Measurements from ENCODE around the gene DOCK1.

The DOCK1 gene

DNA sequence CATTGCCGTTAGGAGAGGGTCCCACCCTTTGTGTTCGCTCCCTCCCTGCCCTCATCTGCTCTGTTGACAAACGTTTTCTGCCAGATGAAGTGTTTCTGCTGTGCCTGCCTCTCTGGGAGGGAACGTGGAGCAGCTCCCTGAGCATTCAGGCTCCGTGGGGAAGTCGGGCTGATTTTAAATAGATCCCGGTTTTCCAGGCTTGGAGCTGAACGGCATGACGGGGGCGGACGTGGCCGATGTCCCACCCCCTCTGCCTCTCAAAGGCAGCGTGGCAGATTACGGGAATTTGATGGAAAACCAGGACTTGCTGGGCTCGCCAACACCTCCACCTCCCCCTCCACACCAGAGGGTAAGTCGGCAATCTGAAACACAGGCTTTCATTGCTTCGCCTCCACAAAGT, 542.0 kb downstream of the DOCK1 start:
- DNase-seq: no peak

DNA sequence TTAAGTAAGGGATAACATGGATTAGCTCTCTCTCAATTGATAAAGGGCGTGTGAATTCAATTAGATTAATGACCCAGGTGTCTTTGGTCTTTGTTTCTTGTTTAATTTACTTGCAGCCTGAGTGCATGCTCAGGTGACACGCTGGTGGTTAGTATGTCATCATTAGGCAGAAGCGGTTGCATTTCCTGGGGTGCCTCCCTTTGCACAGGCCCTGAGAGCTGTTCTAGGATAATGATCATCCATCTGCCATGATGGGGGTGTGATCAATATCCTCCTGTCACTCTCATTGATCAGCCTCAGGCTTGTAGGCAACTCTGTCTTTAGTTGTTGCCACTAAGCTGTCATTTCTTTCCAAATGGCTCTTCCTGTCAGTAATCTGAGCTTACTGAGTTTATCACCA, 544.3 kb downstream of the DOCK1 start:
- no peak for DNase-seq

DNA sequence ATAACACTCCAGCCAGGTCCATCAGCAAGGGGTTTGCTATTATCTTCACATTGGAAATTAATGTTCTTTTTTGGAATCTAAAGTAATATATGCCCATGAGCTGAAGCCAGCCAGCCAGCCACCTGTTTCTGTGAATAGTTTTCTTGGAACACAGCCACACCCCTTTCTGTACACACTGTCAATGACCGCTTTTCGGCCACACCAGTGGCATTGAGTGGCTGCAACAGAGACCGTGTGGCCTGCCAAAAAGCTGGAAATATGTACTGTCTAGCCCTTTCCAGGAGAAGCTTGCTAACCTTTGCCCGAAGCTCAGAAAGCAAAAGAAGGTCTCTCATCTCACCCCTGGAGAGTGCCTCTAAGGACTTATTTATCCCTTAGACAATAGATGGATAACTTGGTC, 545.4 kb downstream of the DOCK1 start:
- no peak for DNase-seq

DNA sequence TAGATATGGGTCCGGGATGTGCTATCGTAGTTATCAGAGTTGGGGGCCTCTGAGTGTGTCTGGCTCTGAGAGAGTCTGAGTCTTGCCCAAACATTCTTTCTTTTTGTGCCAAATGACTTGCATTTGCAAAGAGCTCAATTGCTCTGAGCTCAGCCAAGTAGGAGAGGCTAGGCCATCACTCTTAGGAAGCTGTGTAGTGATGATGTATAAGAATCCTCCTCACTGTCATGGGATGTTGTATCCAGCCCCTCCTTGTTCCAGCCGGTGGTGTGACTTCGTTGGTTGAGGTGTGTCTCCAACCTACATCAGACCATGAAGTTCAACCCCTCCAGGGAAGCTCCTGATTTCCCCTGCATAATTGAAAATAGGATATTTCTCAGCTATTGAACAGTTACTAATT, 546.4 kb downstream of the DOCK1 start:
- no peak for DNase-seq

DNA sequence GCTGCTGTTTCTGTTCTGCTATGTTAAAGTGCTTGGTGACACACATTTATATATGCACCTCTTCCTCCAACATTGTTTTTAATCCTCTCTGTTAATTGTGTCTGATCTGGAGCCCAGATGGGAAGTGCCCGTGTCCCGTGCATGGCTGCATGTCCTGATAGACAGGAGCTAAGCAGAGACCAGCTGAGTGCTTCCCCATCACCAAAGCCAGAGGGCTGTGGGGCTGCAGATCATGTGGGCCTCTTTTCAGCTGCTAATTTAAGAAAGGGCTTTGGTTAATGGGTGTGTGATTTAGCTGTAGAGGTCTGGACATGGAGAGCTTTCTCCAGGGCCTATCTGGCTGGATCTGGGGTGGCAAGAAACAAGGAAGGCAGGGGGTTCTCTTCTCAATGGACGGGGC, 547.3 kb downstream of the DOCK1 start:
- DNase-seq: no peak

DNA sequence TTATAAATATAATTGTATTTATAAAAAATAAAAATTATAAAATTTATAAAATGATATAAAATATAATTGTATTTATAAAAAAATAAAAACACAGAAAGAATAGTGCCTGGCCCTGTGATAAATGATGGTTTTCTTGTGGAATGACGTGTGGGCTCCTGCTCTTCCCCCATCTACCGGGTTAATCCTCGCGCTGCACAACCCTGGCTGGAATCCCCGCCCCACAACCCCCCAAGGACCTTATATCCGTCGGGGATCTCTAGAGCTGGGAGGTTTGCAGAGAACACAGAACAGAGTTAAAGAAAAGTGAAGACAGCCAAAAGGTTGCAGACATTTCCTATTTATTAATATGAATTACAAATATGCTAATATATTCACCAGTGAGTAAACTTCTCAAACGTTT, 548.5 kb downstream of the DOCK1 start:
- DNase-seq: no peak

DNA sequence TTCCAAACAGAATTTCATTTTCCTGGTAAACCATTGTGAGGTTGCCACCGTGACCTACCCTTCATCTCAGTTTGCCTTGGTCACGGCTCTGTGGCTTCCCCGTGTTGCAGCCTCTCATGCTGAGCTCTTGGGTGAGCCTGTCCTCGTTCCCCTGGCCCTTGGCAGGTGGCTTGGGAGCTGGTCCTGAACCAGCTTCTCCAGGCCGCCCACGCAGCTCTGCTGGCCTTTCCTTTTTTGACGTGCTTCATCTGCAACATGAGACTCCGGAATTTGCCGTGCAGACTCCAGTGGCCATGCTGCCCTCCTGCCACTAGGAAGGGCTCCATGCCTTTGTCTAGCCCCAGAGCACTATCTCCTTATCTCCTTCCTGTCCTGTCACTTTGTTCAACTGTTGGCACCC, 550.9 kb downstream of the DOCK1 start:
- no peak for DNase-seq

DNA sequence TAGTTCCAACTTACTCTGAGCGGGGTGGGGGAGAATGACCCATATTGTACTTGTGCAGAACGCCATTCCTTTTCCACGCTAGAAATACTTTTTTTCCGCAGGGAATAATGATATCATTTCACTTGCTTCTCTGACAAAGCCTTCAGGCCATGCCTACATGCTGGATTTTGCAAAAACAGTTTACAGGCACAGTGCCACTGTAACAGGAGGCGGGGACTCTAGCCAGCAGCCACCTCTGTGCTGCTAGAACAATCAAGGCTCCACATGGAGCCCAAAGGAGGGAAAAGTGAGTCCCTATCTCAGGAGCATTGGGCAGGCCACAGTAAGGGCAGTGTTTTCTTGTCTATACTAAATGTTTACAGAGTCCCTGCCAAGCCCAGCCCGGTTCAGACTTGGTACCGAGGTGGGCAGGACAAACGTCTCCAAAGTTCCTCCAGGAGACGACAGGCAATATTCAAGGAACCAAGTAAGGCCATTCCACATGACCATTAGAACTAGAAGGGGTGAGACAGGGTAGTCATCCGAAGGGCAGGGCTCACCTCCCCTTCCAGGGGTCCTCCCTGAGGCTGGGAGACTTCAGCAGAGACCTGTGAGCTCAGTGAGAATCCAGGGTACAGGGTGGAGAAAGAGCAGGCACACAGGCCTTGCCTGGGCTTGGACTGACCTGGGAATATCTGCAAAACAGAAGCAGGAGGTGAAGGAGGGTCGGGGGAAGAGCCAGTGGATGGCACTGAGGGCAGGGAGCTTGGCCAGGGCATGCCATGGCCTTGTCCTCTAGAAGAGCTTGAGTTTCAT, 553.0 kb downstream of the DOCK1 start:
- no peak for DNase-seq

DNA sequence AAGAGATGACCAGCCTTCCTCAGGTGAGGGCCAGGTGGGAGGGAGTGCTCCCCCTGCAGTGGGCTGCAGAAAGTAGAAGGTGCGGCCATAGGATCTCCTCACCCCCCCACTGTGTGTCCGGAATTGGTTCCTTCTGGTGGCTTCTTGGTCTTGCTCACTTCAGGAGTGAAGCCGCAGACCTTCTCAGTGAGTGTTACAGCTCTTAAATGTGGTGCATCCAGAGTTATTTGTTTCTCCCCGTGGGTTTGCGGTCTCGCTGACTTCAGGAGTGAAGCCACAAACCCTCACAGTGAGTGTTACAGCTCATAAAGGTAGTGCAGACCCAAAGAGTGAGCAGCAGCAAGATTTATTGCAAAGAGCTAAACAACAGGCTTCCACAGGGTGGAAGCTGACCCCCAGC, 553.6 kb downstream of the DOCK1 start:
- no peak for DNase-seq

DNA sequence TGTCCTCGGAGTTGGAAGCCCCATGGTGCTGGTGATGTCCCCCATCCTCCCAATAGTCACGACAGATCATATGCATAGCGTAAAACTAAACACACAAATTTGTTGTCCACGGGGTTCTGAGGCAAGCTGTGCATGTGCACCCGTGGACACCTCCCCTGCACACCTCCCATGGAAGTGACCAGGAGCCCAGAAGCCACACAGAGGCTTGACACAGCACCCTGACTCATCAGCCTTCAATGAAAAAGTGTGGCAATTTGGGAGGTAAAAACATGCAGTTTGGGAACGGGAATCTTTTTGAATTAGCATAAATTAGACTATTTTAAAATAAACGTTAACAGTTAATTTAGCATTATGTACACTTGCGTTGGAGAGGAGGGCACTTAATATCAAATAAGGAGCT, 554.7 kb downstream of the DOCK1 start:
- no peak for DNase-seq

DNA sequence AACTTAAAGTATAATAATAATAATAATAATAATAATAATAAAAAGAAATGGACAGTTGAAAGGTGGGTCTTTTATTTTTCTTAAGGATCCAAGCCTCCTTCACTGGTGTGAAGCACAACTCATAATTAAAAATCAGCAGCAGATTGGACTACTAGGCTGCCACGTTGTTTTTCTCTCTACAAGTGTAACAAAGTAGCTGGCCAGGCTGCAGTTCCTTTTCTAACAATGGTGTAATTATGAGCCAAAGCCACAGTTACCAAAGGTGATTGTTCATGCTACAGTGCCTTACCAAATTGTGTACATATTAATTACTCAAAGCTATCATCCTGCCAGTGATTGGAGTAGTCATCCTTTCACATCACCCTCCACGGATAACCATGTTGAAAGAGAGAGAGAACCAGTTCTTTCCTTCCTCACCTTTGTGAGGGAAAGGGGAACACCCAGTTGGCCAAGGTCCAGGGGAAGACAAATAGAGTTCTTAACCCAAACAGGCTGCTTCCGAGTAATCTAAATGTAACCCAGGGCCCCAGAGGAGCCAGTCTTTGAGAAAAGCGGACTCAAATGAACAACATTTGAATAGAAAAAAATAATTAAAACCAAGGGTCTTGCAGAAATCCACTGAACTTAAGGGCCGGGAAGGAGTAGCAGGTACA, 557.5 kb downstream of the DOCK1 start:
- no peak for DNase-seq

DNA sequence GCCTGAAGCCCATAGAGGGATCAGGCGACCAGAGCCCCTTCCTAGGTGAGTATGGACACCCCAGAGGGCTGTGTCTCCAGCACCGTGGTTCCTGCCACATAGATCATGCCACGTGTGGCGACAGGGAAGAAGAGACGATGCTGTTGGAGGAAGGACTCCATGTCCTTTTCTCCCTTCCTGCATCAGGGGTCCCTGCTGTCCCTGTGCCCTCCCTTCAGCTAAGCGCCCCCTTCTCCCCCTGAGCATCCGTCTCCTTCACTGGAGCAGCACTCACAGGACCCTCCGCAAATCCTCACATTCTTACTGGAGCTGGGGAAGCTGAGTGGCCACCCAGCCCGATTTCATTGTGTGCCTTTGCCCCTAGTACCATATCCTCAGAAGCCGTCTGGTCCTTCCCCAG, 558.3 kb downstream of the DOCK1 start:
- no peak for DNase-seq

DNA sequence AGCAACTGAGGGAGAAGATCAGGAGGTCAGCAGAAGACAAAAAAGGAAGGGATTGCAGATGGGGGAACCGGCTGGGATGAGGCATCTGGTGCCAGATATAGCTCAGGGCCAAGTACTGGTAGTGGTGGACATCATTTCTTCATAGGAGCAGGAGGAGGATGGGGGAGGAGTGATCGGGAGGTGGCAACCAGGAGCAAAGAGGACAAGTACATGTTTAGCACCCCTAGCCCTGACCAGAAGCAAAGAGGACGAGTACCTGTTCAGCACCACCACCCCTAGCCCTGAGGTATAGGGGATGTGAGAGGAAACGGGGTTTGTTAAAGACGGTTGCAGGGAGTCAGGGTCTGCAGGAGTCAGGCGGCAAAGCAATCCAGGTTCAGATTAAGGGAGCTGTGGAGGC, 559.3 kb downstream of the DOCK1 start:
- no peak for DNase-seq

DNA sequence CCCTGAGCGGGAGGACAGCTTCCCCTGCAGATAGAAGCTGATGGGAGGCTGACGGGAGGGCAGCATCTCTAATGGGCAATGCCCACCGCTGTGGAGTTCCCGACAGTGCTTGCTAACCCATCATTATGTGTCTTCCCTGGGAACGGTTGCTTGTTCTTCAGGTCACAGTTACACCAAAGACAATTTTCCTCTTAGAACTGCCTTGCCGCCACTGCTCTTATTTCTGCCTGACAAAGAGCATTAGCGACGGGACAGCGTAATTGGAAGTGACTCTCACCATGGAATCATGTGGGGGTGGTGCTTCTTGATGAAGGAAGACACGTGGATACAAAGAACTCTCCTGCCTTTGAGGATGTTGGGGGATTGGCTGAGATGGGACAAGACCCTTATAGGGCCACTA, 562.6 kb downstream of the DOCK1 start:
- DNase-seq: no peak

DNA sequence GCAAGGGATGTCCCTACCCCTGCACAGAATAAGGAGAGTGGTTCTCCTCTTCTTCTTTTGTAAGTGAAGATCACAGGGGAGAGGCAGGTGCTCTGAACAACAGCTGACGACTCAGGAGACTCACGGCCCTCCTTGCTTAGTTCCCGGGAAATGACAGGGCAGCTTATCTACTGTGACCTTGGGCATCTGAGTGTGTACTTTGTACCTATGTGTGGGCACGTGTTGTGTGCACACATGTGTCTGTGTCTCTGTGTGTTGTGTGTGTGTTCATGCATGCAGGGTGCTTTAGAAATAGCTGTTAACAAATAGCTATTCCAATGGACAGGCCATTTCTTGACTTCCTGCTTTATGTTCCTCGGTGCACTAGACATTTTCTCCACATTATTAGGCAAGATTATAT, 563.4 kb downstream of the DOCK1 start:
- no peak for DNase-seq

DNA sequence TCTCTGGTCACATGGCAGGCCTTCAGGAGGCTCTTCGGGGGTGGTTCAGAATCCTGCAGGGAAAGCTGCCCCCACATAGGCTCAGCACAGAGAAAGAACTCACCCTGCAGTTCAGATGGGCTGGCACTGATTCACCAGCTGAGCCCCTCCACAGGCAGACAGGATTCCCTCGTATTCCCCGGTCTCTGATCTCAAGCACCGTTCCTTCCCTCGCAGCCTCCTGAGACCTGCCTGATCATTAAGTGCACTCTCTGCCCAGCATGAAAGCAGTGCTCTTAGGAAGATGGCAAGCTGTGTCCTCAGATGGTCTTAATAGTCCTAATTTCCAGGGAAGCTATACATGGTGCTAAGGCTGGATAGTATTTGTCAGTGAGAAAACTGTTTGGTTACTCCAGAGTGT, 565.7 kb downstream of the DOCK1 start:
- no peak for DNase-seq

DNA sequence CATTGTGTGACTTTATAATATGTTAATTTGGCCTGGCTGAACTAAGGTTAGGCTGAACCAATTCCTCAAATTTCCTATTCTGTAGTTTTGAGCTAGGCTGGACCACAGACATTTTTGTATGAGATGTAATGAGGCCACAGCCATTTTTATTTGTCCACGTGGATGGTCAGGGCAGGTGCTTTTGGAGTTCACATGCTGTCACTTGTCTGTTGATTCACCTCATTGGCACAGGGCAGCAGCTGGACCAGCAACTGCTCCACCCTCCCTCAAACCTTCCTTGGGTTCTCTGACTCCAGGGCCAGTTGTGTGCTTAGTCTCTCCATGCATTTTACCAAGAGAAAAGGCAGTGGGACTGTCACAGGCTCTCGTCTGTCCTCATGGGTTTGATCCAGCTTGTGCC, 567.7 kb downstream of the DOCK1 start:
- DNase-seq: no peak

DNA sequence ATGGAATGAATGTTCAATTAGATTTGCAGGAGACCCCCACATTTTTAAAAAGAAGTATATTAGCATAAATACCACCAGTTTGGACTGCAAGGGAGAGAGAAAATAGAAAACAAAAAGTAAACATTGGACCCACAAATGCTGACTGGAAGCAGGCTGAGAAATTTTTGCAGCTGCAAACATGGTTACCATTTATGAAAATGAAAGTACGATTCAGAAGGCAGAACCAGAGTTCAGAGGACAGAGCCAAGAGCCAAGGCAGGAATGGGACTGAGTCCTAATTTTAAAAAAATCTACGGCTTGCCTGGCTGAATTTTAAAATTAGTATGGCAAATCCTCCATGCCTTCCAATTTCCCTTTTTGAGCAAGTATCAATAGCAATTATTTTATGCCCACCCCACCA, 569.3 kb downstream of the DOCK1 start:
- no peak for DNase-seq

DNA sequence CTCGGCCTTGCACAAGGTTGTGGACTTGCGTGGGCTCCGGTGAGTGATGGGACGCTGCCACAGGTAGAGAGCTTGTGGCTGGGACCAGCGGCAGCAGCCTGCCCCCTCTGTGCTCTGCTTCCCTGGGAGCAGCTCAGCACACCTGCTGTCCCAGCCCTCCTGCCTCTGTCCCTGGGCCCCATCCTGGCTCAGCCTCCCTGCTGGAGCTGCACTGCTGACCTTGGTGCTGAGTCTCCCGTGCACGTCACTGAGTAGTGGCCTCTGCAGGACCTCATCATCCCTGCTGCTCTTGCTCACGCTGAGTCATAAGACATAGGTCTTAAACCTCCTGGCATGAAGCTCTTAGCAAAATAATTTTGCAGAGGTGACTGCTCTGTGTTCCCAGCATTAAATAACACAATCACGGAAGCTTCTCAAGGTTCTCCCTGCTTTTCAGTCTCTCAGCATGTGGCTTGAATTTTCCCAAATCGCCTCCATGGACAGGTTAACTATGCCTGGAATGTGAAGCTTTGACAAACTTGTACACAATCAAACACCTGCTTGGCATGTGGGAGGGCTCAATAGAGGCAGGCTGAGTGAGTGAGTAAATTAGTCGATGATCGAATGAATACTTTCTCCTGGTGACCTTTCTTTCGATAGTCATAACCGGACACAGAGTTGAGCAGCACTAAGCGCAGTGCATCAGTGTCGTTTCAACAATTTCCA, 580.1 kb downstream of the DOCK1 start:
- no peak for DNase-seq

DNA sequence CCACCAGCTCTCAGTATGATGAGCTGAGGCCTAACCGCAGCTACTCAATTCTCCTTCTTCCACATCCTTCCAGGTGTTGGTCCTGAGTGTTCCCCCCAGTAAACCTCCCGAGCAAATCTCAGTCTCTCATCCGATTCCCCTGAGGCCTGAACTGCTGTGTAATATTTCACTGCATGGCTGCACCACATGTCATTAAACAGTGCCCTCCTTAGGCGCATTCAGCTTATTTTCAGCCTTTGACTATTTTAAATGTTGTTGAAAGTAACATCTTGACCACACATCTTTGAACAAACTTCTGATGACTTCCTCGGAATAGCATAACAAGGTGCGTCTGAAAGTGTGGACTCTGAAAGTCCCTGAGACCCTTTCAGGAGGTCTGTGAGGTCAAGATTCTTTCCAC, 581.1 kb downstream of the DOCK1 start:
- DNase-seq: no peak

DNA sequence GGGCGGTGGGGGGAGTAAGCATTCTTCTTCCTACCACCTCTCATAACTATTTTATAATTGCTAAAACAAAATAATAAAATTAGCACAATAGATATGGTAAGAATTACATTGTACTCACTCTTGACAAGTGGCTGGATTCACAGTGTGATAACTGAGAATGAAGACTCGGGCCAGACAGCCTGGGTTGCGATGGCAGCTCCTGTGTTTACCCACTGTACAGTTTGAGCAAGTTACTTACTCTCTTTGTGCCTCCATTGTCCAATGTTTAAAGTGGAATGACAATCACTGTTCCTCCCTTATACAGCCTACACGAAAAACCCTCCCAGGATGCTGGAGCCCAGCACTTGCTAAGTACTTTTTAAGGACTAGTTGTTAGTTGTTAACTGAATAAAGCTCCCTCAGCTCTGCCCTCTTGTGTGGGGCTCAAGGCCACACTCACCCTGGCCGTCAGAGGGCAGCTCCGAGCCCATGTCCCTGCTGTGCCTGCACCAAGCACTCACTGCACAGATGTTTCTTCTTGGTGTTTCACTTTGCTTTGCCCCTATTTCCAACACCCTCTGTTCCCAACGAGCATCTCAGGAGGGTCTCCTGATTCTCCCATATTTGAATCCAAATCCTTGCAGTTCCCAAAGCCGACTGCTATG, 587.5 kb downstream of the DOCK1 start:
- no peak for DNase-seq

DNA sequence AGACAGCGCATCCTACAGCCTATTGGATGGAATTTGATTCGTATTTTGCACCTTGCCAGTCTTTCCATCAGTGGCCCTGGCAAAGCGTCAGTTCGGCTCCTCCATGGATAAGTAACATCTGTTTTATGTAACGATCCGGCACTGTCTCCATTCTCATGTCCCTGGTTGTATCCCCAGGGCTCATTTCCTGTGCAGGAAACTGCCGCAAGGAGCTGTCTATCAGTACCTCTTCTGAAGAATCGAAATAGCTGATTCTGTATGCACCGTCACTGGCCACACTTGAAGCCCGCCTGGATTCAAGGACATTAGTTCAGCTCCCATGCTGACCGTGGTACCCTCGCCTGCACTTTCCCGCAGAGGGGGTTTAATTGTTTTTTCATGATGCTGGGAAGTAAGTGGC, 590.8 kb downstream of the DOCK1 start:
- DNase-seq: no peak

DNA sequence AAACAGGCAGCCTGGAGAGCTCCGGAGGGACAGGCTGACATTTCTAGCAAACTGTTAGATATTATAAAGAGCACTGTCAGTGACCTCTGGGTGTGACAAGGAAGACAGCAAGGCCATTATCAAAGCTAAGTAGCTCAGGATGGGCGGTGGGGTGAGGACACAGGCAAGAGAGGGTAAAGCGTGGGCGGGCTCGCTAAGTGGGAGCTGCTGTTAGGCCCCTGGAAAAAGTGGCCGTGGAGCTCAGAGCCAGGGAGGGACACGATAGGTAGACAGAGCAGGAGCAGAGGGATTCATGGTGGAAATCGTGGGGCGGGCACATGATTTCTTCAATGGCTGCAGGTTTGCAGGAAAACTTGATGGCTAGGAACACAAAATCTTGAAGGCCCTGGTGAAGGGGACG, 592.5 kb downstream of the DOCK1 start:
- DNase-seq: no peak

DNA sequence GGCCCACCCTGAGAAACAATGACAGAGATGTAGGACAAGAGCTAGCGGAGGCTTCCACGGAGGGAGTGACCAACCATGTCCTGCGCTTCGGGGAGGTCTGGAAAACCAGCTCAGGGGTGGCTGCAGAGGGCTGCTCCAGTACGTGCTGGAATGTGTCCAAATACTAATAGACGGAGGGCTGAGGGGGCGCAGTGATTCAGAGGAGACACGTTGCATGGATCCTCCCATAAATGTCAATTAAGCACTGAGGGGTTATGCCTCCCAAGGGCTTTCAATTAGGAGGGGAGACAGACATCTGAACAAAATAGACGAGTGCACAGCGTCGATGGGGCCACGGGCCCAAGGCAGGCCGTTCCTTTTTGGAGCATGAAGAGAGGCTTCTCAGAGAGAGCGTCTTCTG, 592.9 kb downstream of the DOCK1 start:
- DNase-seq: no peak

All from AML-193 (cell line).